GM23338 (cell line): ENCODE measurements around the gene KCNJ16.

ENCODE experiments used
- EZH2phosphoT487 ChIP-seq: fragments of 200-600 bp; sonication (generic); IDR thresholded peaks from one replicate; pipeline ENCODE4 v1.8.1; 2018; ENCODE audit warnings: antibody characterized with exemption; ENCODE audit not compliant: unreplicated experiment
- JUNB ChIP-seq: IDR thresholded peaks from one replicate; pipeline ENCODE4 v1.6.1; 2016; ENCODE audit warnings: antibody characterized with exemption; ENCODE audit not compliant: unreplicated experiment
- POLR2AphosphoS5 ChIP-seq: IDR thresholded peaks from 2 replicates; pipeline ENCODE4 v1.6.1; 2016; ENCODE audit warnings: antibody characterized with exemption, low read depth
- ZNF331 ChIP-seq: fragments of 250-450 bp; sonication (Bioruptor Pico); IDR thresholded peaks from 2 replicates; pipeline ENCODE4 v1.5.0; 2020; ENCODE audit warnings: low read depth, mild to moderate bottlenecking, moderate library complexity
- TF ChIP-seq, protein P1 (sequence below), 2 experiments: fragments of 200-600 bp in 1 of 2; sonication (generic) in 1 of 2; conservative IDR thresholded peaks; 2 replicates each; pipeline versions ENCODE4 v1.5.1 to v1.6.1; 2016 to 2017; ENCODE audit warnings: antibody characterized with exemption in 2 of 2, low read depth in 2 of 2, mild to moderate bottlenecking in 2 of 2, moderate library complexity in 1 of 2
- TF ChIP-seq, protein P2 (sequence below): IDR thresholded peaks from one replicate; pipeline ENCODE4 v1.6.1; 2018; ENCODE audit warnings: antibody characterized with exemption; ENCODE audit not compliant: unreplicated experiment

DNA sequence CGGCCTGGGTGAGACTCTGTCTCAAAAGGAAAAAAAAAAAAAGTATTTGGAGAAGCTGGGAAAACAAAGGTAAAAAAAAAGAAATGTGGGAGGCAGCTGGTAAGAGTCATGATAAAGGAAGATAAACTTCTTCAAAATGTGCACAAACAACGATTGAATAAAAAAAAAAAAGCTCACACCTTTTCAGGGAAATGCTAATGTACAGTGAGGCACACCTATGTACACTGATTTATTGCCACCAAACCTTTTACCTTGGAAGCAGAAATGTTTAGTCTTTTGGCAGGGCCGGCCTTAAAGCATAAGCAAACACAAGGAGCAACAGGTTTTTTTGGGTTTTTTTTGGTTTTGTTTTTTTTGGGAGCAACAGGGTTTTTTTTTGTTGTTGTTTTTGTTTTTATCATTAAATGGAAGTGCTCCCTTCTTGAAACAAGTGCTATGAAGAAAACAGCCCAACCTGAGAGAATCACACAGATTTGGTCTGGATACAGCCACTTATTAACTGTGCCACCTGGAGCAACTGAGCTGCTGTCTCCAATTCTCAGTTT is 64.5 kb downstream of the KCNJ16 start:
- TF ChIP-seq, protein P1, sequence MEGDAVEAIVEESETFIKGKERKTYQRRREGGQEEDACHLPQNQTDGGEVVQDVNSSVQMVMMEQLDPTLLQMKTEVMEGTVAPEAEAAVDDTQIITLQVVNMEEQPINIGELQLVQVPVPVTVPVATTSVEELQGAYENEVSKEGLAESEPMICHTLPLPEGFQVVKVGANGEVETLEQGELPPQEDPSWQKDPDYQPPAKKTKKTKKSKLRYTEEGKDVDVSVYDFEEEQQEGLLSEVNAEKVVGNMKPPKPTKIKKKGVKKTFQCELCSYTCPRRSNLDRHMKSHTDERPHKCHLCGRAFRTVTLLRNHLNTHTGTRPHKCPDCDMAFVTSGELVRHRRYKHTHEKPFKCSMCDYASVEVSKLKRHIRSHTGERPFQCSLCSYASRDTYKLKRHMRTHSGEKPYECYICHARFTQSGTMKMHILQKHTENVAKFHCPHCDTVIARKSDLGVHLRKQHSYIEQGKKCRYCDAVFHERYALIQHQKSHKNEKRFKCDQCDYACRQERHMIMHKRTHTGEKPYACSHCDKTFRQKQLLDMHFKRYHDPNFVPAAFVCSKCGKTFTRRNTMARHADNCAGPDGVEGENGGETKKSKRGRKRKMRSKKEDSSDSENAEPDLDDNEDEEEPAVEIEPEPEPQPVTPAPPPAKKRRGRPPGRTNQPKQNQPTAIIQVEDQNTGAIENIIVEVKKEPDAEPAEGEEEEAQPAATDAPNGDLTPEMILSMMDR (conservative IDR thresholded peaks at IDR 0.05; ENCODE audit: low read depth in 2 of 2) = no peak
- TF ChIP-seq POLR2AphosphoS5 (no peak), ZNF331 (CRISPR knock-in tag) (no peak), EZH2phosphoT487 (no peak), JUNB (no peak)
- TF ChIP-seq, protein P2, sequence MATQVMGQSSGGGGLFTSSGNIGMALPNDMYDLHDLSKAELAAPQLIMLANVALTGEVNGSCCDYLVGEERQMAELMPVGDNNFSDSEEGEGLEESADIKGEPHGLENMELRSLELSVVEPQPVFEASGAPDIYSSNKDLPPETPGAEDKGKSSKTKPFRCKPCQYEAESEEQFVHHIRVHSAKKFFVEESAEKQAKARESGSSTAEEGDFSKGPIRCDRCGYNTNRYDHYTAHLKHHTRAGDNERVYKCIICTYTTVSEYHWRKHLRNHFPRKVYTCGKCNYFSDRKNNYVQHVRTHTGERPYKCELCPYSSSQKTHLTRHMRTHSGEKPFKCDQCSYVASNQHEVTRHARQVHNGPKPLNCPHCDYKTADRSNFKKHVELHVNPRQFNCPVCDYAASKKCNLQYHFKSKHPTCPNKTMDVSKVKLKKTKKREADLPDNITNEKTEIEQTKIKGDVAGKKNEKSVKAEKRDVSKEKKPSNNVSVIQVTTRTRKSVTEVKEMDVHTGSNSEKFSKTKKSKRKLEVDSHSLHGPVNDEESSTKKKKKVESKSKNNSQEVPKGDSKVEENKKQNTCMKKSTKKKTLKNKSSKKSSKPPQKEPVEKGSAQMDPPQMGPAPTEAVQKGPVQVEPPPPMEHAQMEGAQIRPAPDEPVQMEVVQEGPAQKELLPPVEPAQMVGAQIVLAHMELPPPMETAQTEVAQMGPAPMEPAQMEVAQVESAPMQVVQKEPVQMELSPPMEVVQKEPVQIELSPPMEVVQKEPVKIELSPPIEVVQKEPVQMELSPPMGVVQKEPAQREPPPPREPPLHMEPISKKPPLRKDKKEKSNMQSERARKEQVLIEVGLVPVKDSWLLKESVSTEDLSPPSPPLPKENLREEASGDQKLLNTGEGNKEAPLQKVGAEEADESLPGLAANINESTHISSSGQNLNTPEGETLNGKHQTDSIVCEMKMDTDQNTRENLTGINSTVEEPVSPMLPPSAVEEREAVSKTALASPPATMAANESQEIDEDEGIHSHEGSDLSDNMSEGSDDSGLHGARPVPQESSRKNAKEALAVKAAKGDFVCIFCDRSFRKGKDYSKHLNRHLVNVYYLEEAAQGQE = no peak
